ENCODE results near the gene FAM98C. TPM values are rescaled to one million over a fixed set of nuclear protein-coding genes. Genes with fewer than 3 reads are reported as not detected.

The FAM98C gene
- polyA plus RNA-seq, 1 of the 3 experiments (the other 2 are of a cell fraction) = 26.7 TPM

DNA sequence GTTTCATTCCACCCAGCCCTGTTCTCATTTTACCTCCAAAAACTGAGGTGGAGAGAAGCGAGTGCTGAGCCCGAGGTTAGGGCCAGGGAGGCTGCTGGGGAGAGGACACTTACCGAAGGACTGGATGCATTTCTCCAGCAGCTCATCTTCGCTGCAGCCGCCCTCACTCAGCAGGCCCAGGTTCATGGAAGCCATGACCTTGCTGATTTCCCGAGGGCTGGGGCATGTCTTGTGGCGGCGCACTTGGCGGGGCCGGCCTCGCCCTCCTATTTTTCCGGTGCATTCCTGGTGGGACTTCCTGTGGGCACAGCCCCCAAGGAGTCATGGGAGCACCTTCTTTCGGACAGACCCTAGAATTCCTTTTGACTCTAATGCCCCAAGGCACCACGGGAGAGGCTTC lies 19.0 kb downstream of the FAM98C start:
- Histone ChIP-seq H3K27ac (ENCODE audit: low read depth in 2 of 2, low read length in 1 of 2) (no peak overlapping the region), H3K9me3 (no peaks in the 10 kb centered on the region), H3K4me1 (ENCODE audit: control insufficient read depth in 1 of 2, insufficient read depth in 2 of 2, low read depth in 1 of 2, low read length in 1 of 2) (no peaks in the 10 kb centered on the region), H4K20me1 (ENCODE audit: insufficient read depth) (no peaks in the 10 kb centered on the region), H3K27me3 (ENCODE audit: insufficient read depth) (no peaks in the 10 kb centered on the region), H3K36me3 (replicated peaks in 1 of 2; ENCODE audit: control insufficient read depth in 1 of 2, insufficient read depth in 2 of 2, low read length in 1 of 2) (no peaks in the 10 kb centered on the region), H3K4me2 (no peak overlapping the region), H3K9me2 (no peaks in the 10 kb centered on the region), H3K4me3 (ENCODE audit: low read depth in 2 of 2, low read length in 1 of 2) (no peak overlapping the region), H3K9ac (no peak overlapping the region), H3K79me2 (ENCODE audit: insufficient read depth) (no peaks in the 10 kb centered on the region), H2AFZ (ENCODE audit: low read depth) (no peak overlapping the region), H3F3A (replicated peaks; ENCODE audit: insufficient read depth) (no peaks in the 10 kb centered on the region)
- DNase-seq = no peak
- ChIA-PET POLR2A (no interaction called here), CTCF (no interaction called here)
- 61% methylated on average over 7 of the region's 14 CpGs for WGBS (ENCODE audit: low lambda C conversion rate)
- TF ChIP-seq RXRA (IDR thresholded peaks at IDR 0.05; ENCODE audit: borderline replicate concordance, low read depth) = no peak
- TF ChIP-seq FOSL2 (IDR thresholded peaks at IDR 0.05; ENCODE audit: borderline replicate concordance, low read depth) = no peak
- TF ChIP-seq RAD21 (IDR thresholded peaks at IDR 0.05; ENCODE audit: low read length) = no peak
- TF ChIP-seq, protein P1, sequence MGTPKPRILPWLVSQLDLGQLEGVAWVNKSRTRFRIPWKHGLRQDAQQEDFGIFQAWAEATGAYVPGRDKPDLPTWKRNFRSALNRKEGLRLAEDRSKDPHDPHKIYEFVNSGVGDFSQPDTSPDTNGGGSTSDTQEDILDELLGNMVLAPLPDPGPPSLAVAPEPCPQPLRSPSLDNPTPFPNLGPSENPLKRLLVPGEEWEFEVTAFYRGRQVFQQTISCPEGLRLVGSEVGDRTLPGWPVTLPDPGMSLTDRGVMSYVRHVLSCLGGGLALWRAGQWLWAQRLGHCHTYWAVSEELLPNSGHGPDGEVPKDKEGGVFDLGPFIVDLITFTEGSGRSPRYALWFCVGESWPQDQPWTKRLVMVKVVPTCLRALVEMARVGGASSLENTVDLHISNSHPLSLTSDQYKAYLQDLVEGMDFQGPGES (IDR thresholded peaks at IDR 0.05; ENCODE audit: low read depth, low read length) = no peak
- TF ChIP-seq RCOR1 (IDR thresholded peaks at IDR 0.05; ENCODE audit: low read length) = no peak
- TF ChIP-seq TCF12 (IDR thresholded peaks at IDR 0.05) = no peak
- no peak for TF ChIP-seq ELF1 (IDR thresholded peaks at IDR 0.05)
- no peak for TF ChIP-seq NRF1 (IDR thresholded peaks at IDR 0.05; ENCODE audit: low read depth, low read length)
- no peak for TF ChIP-seq SIN3A (IDR thresholded peaks at IDR 0.05; ENCODE audit: borderline replicate concordance, low read depth, low read length)
- TF ChIP-seq YY1 (IDR thresholded peaks at IDR 0.05; ENCODE audit: low read depth) = no peak
- TF ChIP-seq TEAD4 (IDR thresholded peaks at IDR 0.05; ENCODE audit: borderline replicate concordance, insufficient read depth) = no peak
- TF ChIP-seq POLR2AphosphoS5 (IDR thresholded peaks at IDR 0.05; ENCODE audit: low read depth, low read length) = no peak
- TF ChIP-seq TAF1 (IDR thresholded peaks at IDR 0.05; ENCODE audit: borderline replicate concordance, low read depth, low read length) = no peak
- no peak for TF ChIP-seq SMC3 (IDR thresholded peaks at IDR 0.05; ENCODE audit: low read depth, low read length)
- TF ChIP-seq, protein P2, sequence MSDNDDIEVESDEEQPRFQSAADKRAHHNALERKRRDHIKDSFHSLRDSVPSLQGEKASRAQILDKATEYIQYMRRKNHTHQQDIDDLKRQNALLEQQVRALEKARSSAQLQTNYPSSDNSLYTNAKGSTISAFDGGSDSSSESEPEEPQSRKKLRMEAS (IDR thresholded peaks at IDR 0.05; ENCODE audit: low read depth) = no peak

DNA sequence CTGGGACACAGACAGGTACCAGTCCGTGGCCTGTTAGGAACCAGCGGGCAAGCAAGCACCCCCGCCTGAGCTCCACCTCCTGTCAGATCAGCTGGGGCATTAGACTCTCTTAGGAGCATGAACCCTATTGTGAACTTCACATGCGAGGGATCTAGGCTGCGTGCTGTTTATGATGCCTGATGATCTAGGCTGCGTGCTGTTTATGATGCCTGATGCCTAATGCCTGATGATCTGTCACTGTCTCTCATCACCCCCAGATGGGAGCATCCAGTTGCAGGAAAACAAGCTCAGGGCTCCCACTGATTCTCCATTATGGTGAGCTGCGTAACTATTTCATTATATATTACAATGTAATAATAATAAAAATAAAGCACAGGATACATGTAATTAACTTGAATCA lies 19.5 kb downstream of the FAM98C start:
- CTCF ChIA-PET = no interaction called here
- Histone ChIP-seq H3K4me1 (ENCODE audit: control insufficient read depth in 1 of 2, insufficient read depth in 2 of 2, low read depth in 1 of 2, low read length in 1 of 2) (no peaks in the 10 kb centered on the region), H4K20me1 (ENCODE audit: insufficient read depth) (no peaks in the 10 kb centered on the region), H3K4me2 (no peak overlapping the region), H3K4me3 (ENCODE audit: low read depth in 2 of 2, low read length in 1 of 2) (no peak overlapping the region), H3K9me2 (no peaks in the 10 kb centered on the region), H3F3A (replicated peaks; ENCODE audit: insufficient read depth) (no peaks in the 10 kb centered on the region), H3K79me2 (ENCODE audit: insufficient read depth) (no peaks in the 10 kb centered on the region), H3K9me3 (no peaks in the 10 kb centered on the region), H3K36me3 (replicated peaks in 1 of 2; ENCODE audit: control insufficient read depth in 1 of 2, insufficient read depth in 2 of 2, low read length in 1 of 2) (no peaks in the 10 kb centered on the region), H3K27me3 (ENCODE audit: insufficient read depth) (no peaks in the 10 kb centered on the region), H2AFZ (ENCODE audit: low read depth) (no peak overlapping the region), H3K27ac (ENCODE audit: low read depth in 2 of 2, low read length in 1 of 2) (no peak overlapping the region), H3K9ac (no peak overlapping the region)
- TF ChIP-seq FOXM1 (IDR thresholded peaks at IDR 0.05; ENCODE audit: low read depth) = no peak
- TF ChIP-seq EP300 (IDR thresholded peaks at IDR 0.05; ENCODE audit: borderline replicate concordance in 1 of 2, low read depth in 1 of 2, low read length in 1 of 2) = no peak
- DNase-seq = no peak
- POLR2A ChIA-PET = no interaction called here
- 84% methylated on average over 7 of the region's 7 CpGs for WGBS (ENCODE audit: low lambda C conversion rate)
